Measurements from ENCODE around the gene XRCC5. TPM values are rescaled to one million over a fixed set of nuclear protein-coding genes. Genes with fewer than 3 reads are reported as not detected.

XRCC5 gene
- polyA plus RNA-seq, 1 donor from 2014 or later, result 279 TPM

DNA sequence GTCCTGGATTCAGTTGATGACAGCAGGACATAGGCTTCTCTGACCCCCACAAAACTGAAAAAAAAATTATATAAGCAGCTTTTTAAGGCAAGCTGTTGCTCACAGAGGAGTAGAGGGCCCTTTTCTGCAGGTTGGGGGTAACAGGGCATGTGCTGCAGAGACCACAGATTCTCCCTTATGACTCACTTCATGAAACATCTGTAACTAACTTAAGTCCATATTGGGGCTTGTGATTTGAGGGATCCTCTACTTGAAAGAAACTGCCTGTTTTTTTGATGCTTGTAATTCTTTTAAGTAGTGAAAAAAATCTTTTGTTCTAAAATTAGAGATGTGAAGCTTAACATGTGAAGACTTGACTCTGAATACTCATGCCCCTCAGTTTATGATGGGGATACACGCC lies 33.4 kb downstream of the XRCC5 start:
- no peaks in the 10 kb centered on the region for H3K9me2 ChIP-seq (ENCODE audit: insufficient read depth, low read length)
- H3F3A ChIP-seq (ENCODE audit: insufficient read depth, low read length, poor library complexity, severe bottlenecking), result no peaks in the 10 kb centered on the region
- H3K4me3 ChIP-seq (ENCODE audit: low read length), result no peak overlapping the region
- H3K27ac ChIP-seq (ENCODE audit: low read length), result no peak overlapping the region
- no peak overlapping the region for H2AFZ ChIP-seq (ENCODE audit: low read depth, low read length)
- peaks cover 6% of the 10 kb centered on the region for H3K79me2 ChIP-seq (replicated peaks; ENCODE audit: insufficient read depth, low read length)
- no peaks in the 10 kb centered on the region for H4K20me1 ChIP-seq (ENCODE audit: insufficient read depth)
- no peak overlapping the region for H3K4me2 ChIP-seq (ENCODE audit: low read length)
- TF ChIP-seq, protein P1, sequence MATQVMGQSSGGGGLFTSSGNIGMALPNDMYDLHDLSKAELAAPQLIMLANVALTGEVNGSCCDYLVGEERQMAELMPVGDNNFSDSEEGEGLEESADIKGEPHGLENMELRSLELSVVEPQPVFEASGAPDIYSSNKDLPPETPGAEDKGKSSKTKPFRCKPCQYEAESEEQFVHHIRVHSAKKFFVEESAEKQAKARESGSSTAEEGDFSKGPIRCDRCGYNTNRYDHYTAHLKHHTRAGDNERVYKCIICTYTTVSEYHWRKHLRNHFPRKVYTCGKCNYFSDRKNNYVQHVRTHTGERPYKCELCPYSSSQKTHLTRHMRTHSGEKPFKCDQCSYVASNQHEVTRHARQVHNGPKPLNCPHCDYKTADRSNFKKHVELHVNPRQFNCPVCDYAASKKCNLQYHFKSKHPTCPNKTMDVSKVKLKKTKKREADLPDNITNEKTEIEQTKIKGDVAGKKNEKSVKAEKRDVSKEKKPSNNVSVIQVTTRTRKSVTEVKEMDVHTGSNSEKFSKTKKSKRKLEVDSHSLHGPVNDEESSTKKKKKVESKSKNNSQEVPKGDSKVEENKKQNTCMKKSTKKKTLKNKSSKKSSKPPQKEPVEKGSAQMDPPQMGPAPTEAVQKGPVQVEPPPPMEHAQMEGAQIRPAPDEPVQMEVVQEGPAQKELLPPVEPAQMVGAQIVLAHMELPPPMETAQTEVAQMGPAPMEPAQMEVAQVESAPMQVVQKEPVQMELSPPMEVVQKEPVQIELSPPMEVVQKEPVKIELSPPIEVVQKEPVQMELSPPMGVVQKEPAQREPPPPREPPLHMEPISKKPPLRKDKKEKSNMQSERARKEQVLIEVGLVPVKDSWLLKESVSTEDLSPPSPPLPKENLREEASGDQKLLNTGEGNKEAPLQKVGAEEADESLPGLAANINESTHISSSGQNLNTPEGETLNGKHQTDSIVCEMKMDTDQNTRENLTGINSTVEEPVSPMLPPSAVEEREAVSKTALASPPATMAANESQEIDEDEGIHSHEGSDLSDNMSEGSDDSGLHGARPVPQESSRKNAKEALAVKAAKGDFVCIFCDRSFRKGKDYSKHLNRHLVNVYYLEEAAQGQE (IDR thresholded peaks at IDR 0.05; ENCODE audit: borderline replicate concordance), result no peak
- TF ChIP-seq, protein P2, sequence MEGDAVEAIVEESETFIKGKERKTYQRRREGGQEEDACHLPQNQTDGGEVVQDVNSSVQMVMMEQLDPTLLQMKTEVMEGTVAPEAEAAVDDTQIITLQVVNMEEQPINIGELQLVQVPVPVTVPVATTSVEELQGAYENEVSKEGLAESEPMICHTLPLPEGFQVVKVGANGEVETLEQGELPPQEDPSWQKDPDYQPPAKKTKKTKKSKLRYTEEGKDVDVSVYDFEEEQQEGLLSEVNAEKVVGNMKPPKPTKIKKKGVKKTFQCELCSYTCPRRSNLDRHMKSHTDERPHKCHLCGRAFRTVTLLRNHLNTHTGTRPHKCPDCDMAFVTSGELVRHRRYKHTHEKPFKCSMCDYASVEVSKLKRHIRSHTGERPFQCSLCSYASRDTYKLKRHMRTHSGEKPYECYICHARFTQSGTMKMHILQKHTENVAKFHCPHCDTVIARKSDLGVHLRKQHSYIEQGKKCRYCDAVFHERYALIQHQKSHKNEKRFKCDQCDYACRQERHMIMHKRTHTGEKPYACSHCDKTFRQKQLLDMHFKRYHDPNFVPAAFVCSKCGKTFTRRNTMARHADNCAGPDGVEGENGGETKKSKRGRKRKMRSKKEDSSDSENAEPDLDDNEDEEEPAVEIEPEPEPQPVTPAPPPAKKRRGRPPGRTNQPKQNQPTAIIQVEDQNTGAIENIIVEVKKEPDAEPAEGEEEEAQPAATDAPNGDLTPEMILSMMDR (IDR thresholded peaks at IDR 0.05; ENCODE audit: poor library complexity, severe bottlenecking), result no peak
- no peak for TF ChIP-seq EZH2 (IDR thresholded peaks at IDR 0.05; ENCODE audit: borderline replicate concordance, insufficient read depth, low read length, poor library complexity, severe bottlenecking)
- no peak for TF ChIP-seq EP300 (conservative IDR thresholded peaks at IDR 0.05; ENCODE audit: poor library complexity, severe bottlenecking)
- TF ChIP-seq MXI1 (conservative IDR thresholded peaks at IDR 0.05; ENCODE audit: poor library complexity, severe bottlenecking), result no peak
- no peak for TF ChIP-seq RAD21 (conservative IDR thresholded peaks at IDR 0.05)
- no peaks in the 10 kb centered on the region for H3K9me3 ChIP-seq (ENCODE audit: low read length)
- H3K27me3 ChIP-seq (ENCODE audit: insufficient read depth, low read depth, low read length), result no peaks in the 10 kb centered on the region
- H3K36me3 ChIP-seq (ENCODE audit: insufficient read depth, low read length), result peaks cover 21% of the 10 kb centered on the region
- no peak overlapping the region for H3K9ac ChIP-seq (ENCODE audit: low read length)

DNA sequence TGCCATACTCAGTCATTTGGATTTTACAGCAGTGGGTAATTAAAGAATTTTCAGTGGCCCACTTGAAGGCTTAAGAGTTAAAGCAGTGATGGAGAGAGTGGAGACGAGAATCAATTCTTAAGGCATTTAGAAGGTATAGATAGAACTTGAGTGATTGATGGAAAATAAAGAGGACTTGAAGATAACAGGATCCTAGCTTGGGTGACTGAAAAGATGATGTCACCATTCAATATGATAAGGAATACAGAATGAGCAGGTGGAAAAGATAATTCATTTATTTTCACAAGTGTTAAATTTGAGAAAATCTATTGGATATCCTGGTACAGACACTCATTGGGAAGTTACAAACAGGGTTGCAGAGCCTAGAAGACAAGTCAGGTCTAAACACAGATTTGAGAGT lies 35.2 kb downstream of the XRCC5 start:
- no peaks in the 10 kb centered on the region for H3K27me3 ChIP-seq (ENCODE audit: insufficient read depth, low read depth, low read length)
- no peaks in the 10 kb centered on the region for H3F3A ChIP-seq (ENCODE audit: insufficient read depth, low read length, poor library complexity, severe bottlenecking)

More for the DNA sequence above, 35.2 kb downstream of the XRCC5 start:
- Histone ChIP-seq H3K4me3 (ENCODE audit: low read length) (no peak overlapping the region), H3K79me2 (replicated peaks; ENCODE audit: insufficient read depth, low read length) (peaks cover 6% of the 10 kb centered on the region), H3K27ac (ENCODE audit: low read length) (no peak overlapping the region), H3K9ac (ENCODE audit: low read length) (no peak overlapping the region), H2AFZ (ENCODE audit: low read depth, low read length) (no peak overlapping the region), H4K20me1 (ENCODE audit: insufficient read depth) (no peaks in the 10 kb centered on the region), H3K4me2 (ENCODE audit: low read length) (no peak overlapping the region), H3K36me3 (ENCODE audit: insufficient read depth, low read length) (peaks cover 14% of the 10 kb centered on the region), H3K9me3 (ENCODE audit: low read length) (no peaks in the 10 kb centered on the region), H3K9me2 (ENCODE audit: insufficient read depth, low read length) (no peaks in the 10 kb centered on the region)
- no peak for TF ChIP-seq SMC3 (conservative IDR thresholded peaks at IDR 0.05; ENCODE audit: poor library complexity)
- TF ChIP-seq, protein P1 (IDR thresholded peaks at IDR 0.05; ENCODE audit: borderline replicate concordance), result no peak
- TF ChIP-seq MXI1 (conservative IDR thresholded peaks at IDR 0.05; ENCODE audit: poor library complexity, severe bottlenecking), result no peak
- TF ChIP-seq POLR2AphosphoS5 (IDR thresholded peaks at IDR 0.05), result no peak
- TF ChIP-seq EZH2 (IDR thresholded peaks at IDR 0.05; ENCODE audit: borderline replicate concordance, insufficient read depth, low read length, poor library complexity, severe bottlenecking), result no peak

All from neural cell (in vitro differentiated cells).